Measurements from ENCODE around the gene SLF2.

The SLF2 gene

GRCh38 chr10:100923580-100923979, 10.8 kb downstream of the SLF2 start:
- no peak for DNase-seq (ENCODE audit: low read depth in 1 of 2, low spot score in 1 of 2)
- no peaks in the 10 kb centered on the region for H3K27me3 ChIP-seq (ENCODE audit: insufficient read depth, poor library complexity, severe bottlenecking)
- H3K27ac ChIP-seq (replicated peaks): no peak overlapping the region
- TF ChIP-seq GABPA (IDR thresholded peaks at IDR 0.05; ENCODE audit: low read depth): no peak
- TF ChIP-seq REST (IDR thresholded peaks at IDR 0.05; ENCODE audit: insufficient replicate concordance, low read depth): no peak
- TF ChIP-seq SPI1 (IDR thresholded peaks at IDR 0.05; ENCODE audit: borderline replicate concordance, low read depth): no peak
- no peak for TF ChIP-seq CTCF (IDR thresholded peaks at IDR 0.05; ENCODE audit: insufficient read depth, low read length)
- TF ChIP-seq POLR2AphosphoS5 (IDR thresholded peaks at IDR 0.05; ENCODE audit: low read depth): no peak
- no peak overlapping the region for H3K4me3 ChIP-seq (replicated peaks; ENCODE audit: insufficient read depth, low read length)

GRCh38 chr10:100927266-100927665, 14.5 kb downstream of the SLF2 start:
- DNase-seq (ENCODE audit: low read depth in 1 of 2, low spot score in 1 of 2): no peak
- H3K4me3 ChIP-seq (replicated peaks; ENCODE audit: insufficient read depth, low read length): no peak overlapping the region
- H3K27ac ChIP-seq (replicated peaks): no peak overlapping the region
- H3K27me3 ChIP-seq (ENCODE audit: insufficient read depth, poor library complexity, severe bottlenecking): no peaks in the 10 kb centered on the region
- TF ChIP-seq SPI1 (IDR thresholded peaks at IDR 0.05; ENCODE audit: borderline replicate concordance, low read depth): no peak
- TF ChIP-seq CTCF (IDR thresholded peaks at IDR 0.05; ENCODE audit: insufficient read depth, low read length): no peak
- TF ChIP-seq GABPA (IDR thresholded peaks at IDR 0.05; ENCODE audit: low read depth): no peak
- no peak for TF ChIP-seq POLR2AphosphoS5 (IDR thresholded peaks at IDR 0.05; ENCODE audit: low read depth)
- no peak for TF ChIP-seq REST (IDR thresholded peaks at IDR 0.05; ENCODE audit: insufficient replicate concordance, low read depth)

- DNase-seq (ENCODE audit: low read depth in 1 of 2, low spot score in 1 of 2): no peak
- Histone ChIP-seq H3K4me3 (replicated peaks; ENCODE audit: insufficient read depth, low read length) (no peak overlapping the region), H3K27ac (replicated peaks) (no peak overlapping the region), H3K27me3 (ENCODE audit: insufficient read depth, poor library complexity, severe bottlenecking) (no peaks in the 10 kb centered on the region)
- TF ChIP-seq GABPA (IDR thresholded peaks at IDR 0.05; ENCODE audit: low read depth): no peak
- no peak for TF ChIP-seq CTCF (IDR thresholded peaks at IDR 0.05; ENCODE audit: insufficient read depth, low read length)
- no peak for TF ChIP-seq REST (IDR thresholded peaks at IDR 0.05; ENCODE audit: insufficient replicate concordance, low read depth)
- TF ChIP-seq SPI1 (IDR thresholded peaks at IDR 0.05; ENCODE audit: borderline replicate concordance, low read depth): no peak
- TF ChIP-seq POLR2AphosphoS5 (IDR thresholded peaks at IDR 0.05; ENCODE audit: low read depth): no peak
These were observed 15.3 kb downstream of the SLF2 start for GRCh38 chr10:100928039-100928438.
